ENCODE measurements around the gene IGFALS.

DNA sequence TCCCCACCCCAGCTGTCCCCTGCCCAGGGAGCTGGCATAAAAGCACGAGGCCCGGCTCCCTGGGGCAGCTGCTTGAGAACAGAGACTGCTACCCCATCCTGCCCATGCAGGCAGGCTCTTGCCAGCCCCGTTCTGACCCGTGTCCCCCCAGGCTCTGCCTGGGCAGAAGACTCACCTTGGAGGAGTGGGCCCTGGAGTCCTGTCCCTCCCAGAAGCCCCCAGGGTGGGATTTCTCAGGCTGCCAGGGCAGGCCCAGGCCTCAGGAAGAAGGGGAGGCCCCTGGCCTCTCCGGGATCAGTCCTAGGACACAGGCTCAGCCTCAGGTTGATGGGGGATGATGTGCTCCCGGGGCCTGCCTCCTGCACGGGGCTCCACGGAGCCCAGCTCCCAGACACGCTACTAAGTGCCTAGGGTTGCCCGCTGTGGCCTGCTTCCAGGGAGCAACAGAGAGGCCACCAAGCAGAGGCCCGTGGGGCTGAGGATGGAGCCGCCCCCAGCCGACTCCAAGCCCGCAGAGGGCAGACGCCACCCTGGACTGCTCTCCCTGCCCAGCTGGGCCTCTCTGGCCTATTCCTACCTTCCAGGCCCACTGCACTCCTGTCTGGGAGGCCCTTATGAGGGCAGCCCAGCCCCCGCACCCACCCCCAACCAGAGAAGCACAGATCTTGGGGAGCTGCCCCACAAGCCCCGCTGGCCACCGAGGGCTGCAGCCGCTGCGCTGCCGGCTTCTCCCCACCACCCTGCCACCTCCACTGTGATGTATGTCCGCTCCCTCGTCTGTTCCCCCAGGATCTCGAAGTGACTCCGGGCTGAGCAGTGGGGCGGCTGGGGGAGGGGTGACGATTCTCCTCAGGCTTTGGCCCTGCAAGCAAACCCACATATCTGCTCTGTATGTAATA is 23.9 kb downstream of the IGFALS start:
- TF ChIP-seq, protein P1, sequence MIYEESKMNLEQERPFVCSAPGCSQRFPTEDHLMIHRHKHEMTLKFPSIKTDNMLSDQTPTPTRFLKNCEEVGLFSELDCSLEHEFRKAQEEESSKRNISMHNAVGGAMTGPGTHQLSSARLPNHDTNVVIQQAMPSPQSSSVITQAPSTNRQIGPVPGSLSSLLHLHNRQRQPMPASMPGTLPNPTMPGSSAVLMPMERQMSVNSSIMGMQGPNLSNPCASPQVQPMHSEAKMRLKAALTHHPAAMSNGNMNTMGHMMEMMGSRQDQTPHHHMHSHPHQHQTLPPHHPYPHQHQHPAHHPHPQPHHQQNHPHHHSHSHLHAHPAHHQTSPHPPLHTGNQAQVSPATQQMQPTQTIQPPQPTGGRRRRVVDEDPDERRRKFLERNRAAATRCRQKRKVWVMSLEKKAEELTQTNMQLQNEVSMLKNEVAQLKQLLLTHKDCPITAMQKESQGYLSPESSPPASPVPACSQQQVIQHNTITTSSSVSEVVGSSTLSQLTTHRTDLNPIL (CRISPR knock-in tag; IDR thresholded peaks at IDR 0.05; ENCODE audit: low read depth): no peak
- TF ChIP-seq PATZ1 (CRISPR knock-in tag; IDR thresholded peaks at IDR 0.05; ENCODE audit: borderline replicate concordance) (no peak), CSDC2 (CRISPR knock-in tag; IDR thresholded peaks at IDR 0.05) (no peak), RARB (CRISPR knock-in tag; IDR thresholded peaks at IDR 0.05) (no peak), ZNF70 (CRISPR knock-in tag; IDR thresholded peaks at IDR 0.05) (no peak), TSHZ2 (CRISPR knock-in tag; IDR thresholded peaks at IDR 0.05) (no peak), GLIS3 (CRISPR knock-in tag; IDR thresholded peaks at IDR 0.05) (no peak; the same call in 1 of the 2 replicates), ESRRG (CRISPR knock-in tag; IDR thresholded peaks at IDR 0.05) (no peak), ZC3H10 (CRISPR knock-in tag; IDR thresholded peaks at IDR 0.05) (no peak), ZFP30 (CRISPR knock-in tag; IDR thresholded peaks at IDR 0.05) (no peak)
- TF ChIP-seq, protein P2, sequence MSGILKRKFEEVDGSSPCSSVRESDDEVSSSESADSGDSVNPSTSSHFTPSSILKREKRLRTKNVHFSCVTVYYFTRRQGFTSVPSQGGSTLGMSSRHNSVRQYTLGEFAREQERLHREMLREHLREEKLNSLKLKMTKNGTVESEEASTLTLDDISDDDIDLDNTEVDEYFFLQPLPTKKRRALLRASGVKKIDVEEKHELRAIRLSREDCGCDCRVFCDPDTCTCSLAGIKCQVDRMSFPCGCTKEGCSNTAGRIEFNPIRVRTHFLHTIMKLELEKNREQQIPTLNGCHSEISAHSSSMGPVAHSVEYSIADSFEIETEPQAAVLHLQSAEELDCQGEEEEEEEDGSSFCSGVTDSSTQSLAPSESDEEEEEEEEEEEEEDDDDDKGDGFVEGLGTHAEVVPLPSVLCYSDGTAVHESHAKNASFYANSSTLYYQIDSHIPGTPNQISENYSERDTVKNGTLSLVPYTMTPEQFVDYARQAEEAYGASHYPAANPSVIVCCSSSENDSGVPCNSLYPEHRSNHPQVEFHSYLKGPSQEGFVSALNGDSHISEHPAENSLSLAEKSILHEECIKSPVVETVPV (CRISPR knock-in tag; IDR thresholded peaks at IDR 0.05): no peak
